ENCODE data around the gene DOCK2. TPM values are rescaled to one million over a fixed set of nuclear protein-coding genes. Genes with fewer than 3 reads are reported as not detected.

DOCK2 gene
- polyA plus RNA-seq, 1 donor (not counting 4 experiments of a cell fraction or from before 2014, with no cell fraction given), result 0.21 TPM

- Histone ChIP-seq H4K20me1 (ENCODE audit: control insufficient read depth, extremely low read depth, insufficient read depth, low read length) (no peaks in the 10 kb centered on the region), H2AFZ (ENCODE audit: control insufficient read depth, low read length) (no peak overlapping the region), H3K27me3 (ENCODE audit: control insufficient read depth, extremely low read depth, insufficient read depth, low read length) (no peaks in the 10 kb centered on the region), H3K9me1 (ENCODE audit: control insufficient read depth, extremely low read depth, insufficient read depth, low read length) (no peaks in the 10 kb centered on the region), H3K79me2 (ENCODE audit: control insufficient read depth, insufficient read depth, low read length) (no peaks in the 10 kb centered on the region), H3K4me3 (ENCODE audit: control insufficient read depth in 2 of 3, extremely low read depth in 1 of 3, insufficient read depth in 2 of 3, low read depth in 1 of 3, low read length in 3 of 3) (no peak overlapping the region), H3K4me2 (ENCODE audit: control insufficient read depth, extremely low read depth, insufficient read depth, low read depth, low read length) (no peak overlapping the region), H3K9me3 (ENCODE audit: control insufficient read depth, low read depth, low read length) (no peaks in the 10 kb centered on the region), H3K4me1 (ENCODE audit: control insufficient read depth, extremely low read depth, insufficient read depth, low read length) (no peaks in the 10 kb centered on the region), H3K27ac (ENCODE audit: control insufficient read depth, insufficient read depth, low read length) (no peak overlapping the region), H3K36me3 (ENCODE audit: control insufficient read depth in 2 of 2, extremely low read depth in 1 of 2, insufficient read depth in 2 of 2, low read length in 2 of 2) (no peaks in the 10 kb centered on the region), H3K9ac (ENCODE audit: control insufficient read depth, extremely low read depth, insufficient read depth, low read length) (no peak overlapping the region)
- dilution Hi-C loops (cut with MboI; ENCODE audit: extremely low pct_ligation_motif_present, low sequenced_read_pairs), result no loop called here
- TF ChIP-seq CTCF (optimal IDR thresholded peaks at IDR 0.05 in 1 of 3, IDR thresholded peaks at IDR 0.05 in 1 of 3, conservative IDR thresholded peaks at IDR 0.05 in 1 of 3; ENCODE audit: extremely low read depth in 1 of 3, insufficient read depth in 2 of 3, low read length in 3 of 3), result no peak
- TF ChIP-seq EZH2 (IDR thresholded peaks at IDR 0.05; ENCODE audit: low read length), result no peak
- FAIRE-seq (no peak), DNase-seq (ENCODE audit: low read depth, low spot score) (no peak)
Measured at GRCh38 chr5:169667896-169668674, 31.0 kb downstream of the DOCK2 start.

DNA sequence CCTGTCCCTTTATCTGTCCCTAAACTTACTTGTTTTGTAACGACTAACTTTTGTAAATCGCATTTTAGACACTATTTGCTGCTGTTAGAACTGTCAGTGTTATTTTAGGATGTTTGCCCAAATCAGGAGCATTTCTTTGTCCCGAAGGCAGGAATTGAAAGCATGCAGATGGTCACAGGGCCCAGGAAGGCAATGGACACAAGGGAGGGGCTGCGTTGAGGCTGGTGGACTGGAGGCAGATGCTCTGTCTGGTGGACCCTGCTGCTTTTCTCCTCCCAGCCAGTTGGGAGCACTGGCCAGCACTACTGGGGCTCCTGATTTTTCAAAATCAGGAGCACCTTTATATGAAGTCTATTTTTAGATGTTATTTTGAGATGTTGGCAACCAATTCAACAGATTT, 31.7 kb downstream of the DOCK2 start:
- no peaks in the 10 kb centered on the region for H4K20me1 ChIP-seq (ENCODE audit: control insufficient read depth, extremely low read depth, insufficient read depth, low read length)
- no peak overlapping the region for H3K4me3 ChIP-seq (ENCODE audit: control insufficient read depth in 2 of 3, extremely low read depth in 1 of 3, insufficient read depth in 2 of 3, low read depth in 1 of 3, low read length in 3 of 3)
- H3K9ac ChIP-seq (ENCODE audit: control insufficient read depth, extremely low read depth, insufficient read depth, low read length), result no peak overlapping the region
- no peak overlapping the region for H3K4me2 ChIP-seq (ENCODE audit: control insufficient read depth, extremely low read depth, insufficient read depth, low read depth, low read length)
- H3K36me3 ChIP-seq (ENCODE audit: control insufficient read depth in 2 of 2, extremely low read depth in 1 of 2, insufficient read depth in 2 of 2, low read length in 2 of 2), result no peaks in the 10 kb centered on the region
- TF ChIP-seq CTCF (optimal IDR thresholded peaks at IDR 0.05 in 1 of 3, IDR thresholded peaks at IDR 0.05 in 1 of 3, conservative IDR thresholded peaks at IDR 0.05 in 1 of 3; ENCODE audit: extremely low read depth in 1 of 3, insufficient read depth in 2 of 3, low read length in 3 of 3) (no peak), EZH2 (IDR thresholded peaks at IDR 0.05; ENCODE audit: low read length) (no peak)
- no peaks in the 10 kb centered on the region for H3K27me3 ChIP-seq (ENCODE audit: control insufficient read depth, extremely low read depth, insufficient read depth, low read length)
- dilution Hi-C loops (cut with MboI; ENCODE audit: extremely low pct_ligation_motif_present, low sequenced_read_pairs), result no loop called here
- DNase-seq (ENCODE audit: low read depth, low spot score) (no peak), FAIRE-seq (no peak)
- H3K27ac ChIP-seq (ENCODE audit: control insufficient read depth, insufficient read depth, low read length), result no peak overlapping the region
- H3K9me3 ChIP-seq (ENCODE audit: control insufficient read depth, low read depth, low read length), result no peaks in the 10 kb centered on the region
- H3K9me1 ChIP-seq (ENCODE audit: control insufficient read depth, extremely low read depth, insufficient read depth, low read length), result no peaks in the 10 kb centered on the region
- H2AFZ ChIP-seq (ENCODE audit: control insufficient read depth, low read length), result no peak overlapping the region
- H3K4me1 ChIP-seq (ENCODE audit: control insufficient read depth, extremely low read depth, insufficient read depth, low read length), result no peaks in the 10 kb centered on the region
- no peaks in the 10 kb centered on the region for H3K79me2 ChIP-seq (ENCODE audit: control insufficient read depth, insufficient read depth, low read length)

Data from keratinocyte (primary cell).